Neural crest cell (in vitro differentiated cells): ENCODE results near the gene CHN2. TPM values are rescaled to one million over a fixed set of nuclear protein-coding genes. Genes with fewer than 3 reads are reported as not detected.

Experiments
- DNase-seq: peaks from one replicate; pipeline ENCODE4 v3.0.0; 2021; ENCODE audit warnings: low read depth, mixed read lengths, low spot score
- H3K27ac Mint-ChIP-seq: one replicate; pipeline ENCODE4 v1.8.0; 2021; ENCODE audit warnings: mild to moderate bottlenecking, mixed read lengths; ENCODE audit not compliant: unreplicated experiment
- H3K27me3 Mint-ChIP-seq: 2 replicates; pipeline ENCODE4 v1.8.0; 2021; ENCODE audit warnings: low read depth, mild to moderate bottlenecking, mixed read lengths
- H3K36me3 Mint-ChIP-seq: 2 replicates; pipeline ENCODE4 v1.8.0; 2021; ENCODE audit warnings: low read depth, mild to moderate bottlenecking, mixed read lengths
- H3K4me1 Mint-ChIP-seq: 2 replicates; pipeline ENCODE4 v1.8.0; 2021; ENCODE audit warnings: mixed read lengths
- H3K4me3 Mint-ChIP-seq: one replicate; pipeline ENCODE4 v1.8.0; 2021; ENCODE audit warnings: mild to moderate bottlenecking, mixed read lengths
- H3K9me3 Mint-ChIP-seq: 2 replicates; pipeline ENCODE4 v1.8.0; 2021; ENCODE audit warnings: mixed read lengths
- CTCF ChIP-seq: fragments of 200-600 bp; sonication (generic); conservative IDR thresholded peaks from 2 replicates; pipeline ENCODE4 v1.5.0; 2021; ENCODE audit warnings: antibody characterized with exemption, mild to moderate bottlenecking
- total RNA-seq: library from RNA; stranded (reverse); gene quantifications from 2 replicates; pipeline ENCODE4 v1.2.1, GENCODE V29; 2021

The CHN2 gene
- total RNA-seq, 1 donor from 2014 or later = 15.4 TPM

GRCh38 chr7:29360633-29361625 is 166.4 kb downstream of the CHN2 start:
- Mint-ChIP-seq H3K4me1 (peaks cover 5% of the 10 kb centered on the region), H3K27ac (no peak overlapping the region), H3K27me3 (no peaks in the 10 kb centered on the region), H3K9me3 (no peaks in the 10 kb centered on the region), H3K36me3 (no peaks in the 10 kb centered on the region), H3K4me3 (no peak overlapping the region)
- DNase-seq = no peak
- no peak for TF ChIP-seq CTCF

GRCh38 chr7:29362380-29362779 is 167.8 kb downstream of the CHN2 start:
- H3K9me3 Mint-ChIP-seq = no peaks in the 10 kb centered on the region
- no peaks in the 10 kb centered on the region for H3K27me3 Mint-ChIP-seq
- H3K36me3 Mint-ChIP-seq = no peaks in the 10 kb centered on the region
- no peak for TF ChIP-seq CTCF
- peaks cover 5% of the 10 kb centered on the region for H3K4me1 Mint-ChIP-seq
- no peak for DNase-seq
- H3K27ac Mint-ChIP-seq = no peak overlapping the region
- H3K4me3 Mint-ChIP-seq = no peak overlapping the region

GRCh38 chr7:29363636-29364425 is 169.3 kb downstream of the CHN2 start:
- H3K9me3 Mint-ChIP-seq = no peaks in the 10 kb centered on the region
- H3K36me3 Mint-ChIP-seq = no peaks in the 10 kb centered on the region

GRCh38 chr7:29364661-29365060 is 170.1 kb downstream of the CHN2 start:
- H3K36me3 Mint-ChIP-seq = no peaks in the 10 kb centered on the region
- H3K4me3 Mint-ChIP-seq = no peak overlapping the region
- H3K27ac Mint-ChIP-seq = no peak overlapping the region
- peaks cover 2% of the 10 kb centered on the region for H3K4me1 Mint-ChIP-seq
- no peaks in the 10 kb centered on the region for H3K9me3 Mint-ChIP-seq
- H3K27me3 Mint-ChIP-seq = no peaks in the 10 kb centered on the region
- TF ChIP-seq CTCF = no peak
- DNase-seq = no peak

More at GRCh38 chr7:29363636-29364425, 169.3 kb downstream of the CHN2 start:
- no peak for TF ChIP-seq CTCF
- no peak overlapping the region for H3K4me3 Mint-ChIP-seq
- H3K27me3 Mint-ChIP-seq = no peaks in the 10 kb centered on the region
- H3K4me1 Mint-ChIP-seq = peaks cover 5% of the 10 kb centered on the region
- no peak overlapping the region for H3K27ac Mint-ChIP-seq
- no peak for DNase-seq

- H3K36me3 Mint-ChIP-seq = no peaks in the 10 kb centered on the region
- H3K27ac Mint-ChIP-seq = no peak overlapping the region
- no peaks in the 10 kb centered on the region for H3K4me1 Mint-ChIP-seq
- H3K9me3 Mint-ChIP-seq = no peaks in the 10 kb centered on the region
- H3K4me3 Mint-ChIP-seq = no peak overlapping the region
- no peaks in the 10 kb centered on the region for H3K27me3 Mint-ChIP-seq
- no peak for TF ChIP-seq CTCF
- DNase-seq = no peak
These were observed 170.8 kb downstream of the CHN2 start for GRCh38 chr7:29365423-29365822.
